A549 (cell line): ENCODE measurements around the gene KRT77. TPM values are rescaled to one million over a fixed set of nuclear protein-coding genes. Genes with fewer than 3 reads are reported as not detected.

Source experiments
- ATAC-seq, 2 experiments: fragments of 200-7000 bp in 1 of 2; fragments of >200 bp in 1 of 2; cut with Nextera tagmentation in 1 of 2; cut with Tn5 transposase in 1 of 2; 3 replicates each; pipeline versions ENCODE4 v1.8.0 to v1.9.1; 2018 to 2020; ENCODE audit warnings: mild to moderate bottlenecking in 1 of 2, moderate library complexity in 1 of 2
- CTCF ChIA-PET: fragments of 300-600 bp; sonication (Branson Sonifier 250); formaldehyde crosslinking; extraction: SDS; loops from one replicate; lab custom pipeline; 2021; ENCODE audit warnings: antibody characterized with exemption, inconsistent platforms; lab: Yijun Ruan, JAX
- POLR2A ChIA-PET: fragments of 350-600 bp; formaldehyde crosslinking; extraction: SDS; loops from one replicate; lab custom pipeline; 2021; ENCODE audit warnings: antibody characterized with exemption, inconsistent platforms; lab: Yijun Ruan, JAX
- DNase-seq, 2 experiments: peaks; one replicate each; pipeline versions ENCODE4 v3.0.0 to v3.0.0-alpha.2; 2011 to 2016; ENCODE audit warnings: low read depth in 1 of 2, low spot score in 1 of 2
- FAIRE-seq: peaks from 2 replicates; lab custom pipeline; 2011; peaks lifted over from hg19 to GRCh38; lab: Jason Lieb, UNC
- H3K27ac ChIP-seq, 2 experiments: fragments of >200 bp; sonication (Bioruptor Twin); formaldehyde crosslinking; 3 replicates each; pipeline ENCODE4 v1.5.1; 2016 to 2017
- H3K4me1 ChIP-seq: fragments of >200 bp; sonication (Bioruptor Twin); formaldehyde crosslinking; 3 replicates; pipeline ENCODE4 v1.6.1; 2016
- H3K4me2 ChIP-seq: fragments of >200 bp; sonication (Bioruptor Twin); formaldehyde crosslinking; 3 replicates; pipeline ENCODE4 v1.6.1; 2016
- H3K4me3 ChIP-seq: fragments of >200 bp; sonication (Bioruptor Twin); formaldehyde crosslinking; 3 replicates; pipeline ENCODE4 v1.5.1; 2016
- H3K9me3 ChIP-seq: fragments of >200 bp; sonication (Bioruptor Twin); formaldehyde crosslinking; 3 replicates; pipeline ENCODE4 v1.6.1; 2016
- CBX2 ChIP-seq: fragments of 200-600 bp; sonication (generic); IDR thresholded peaks from 2 replicates; pipeline ENCODE4 v1.6.1; 2016; ENCODE audit warnings: low read depth, mild to moderate bottlenecking, borderline replicate concordance
- CEBPB ChIP-seq, 2 experiments: fragments of >200 bp in 1 of 2; sonication (Bioruptor Twin) in 1 of 2; formaldehyde crosslinking in 1 of 2; IDR thresholded peaks; 2 replicates each; pipeline ENCODE4 v1.6.1; 2012 to 2016
- CHD2 ChIP-seq: fragments of 150-350 bp; IDR thresholded peaks from 2 replicates; pipeline ENCODE4 v1.6.1; 2014; ENCODE audit warnings: low read length; ENCODE audit not compliant: partially characterized antibody
- EHF ChIP-seq: fragments of 250-450 bp; sonication (Bioruptor Pico); IDR thresholded peaks from 2 replicates; pipeline ENCODE4 v1.5.0; 2020; ENCODE audit warnings: mild to moderate bottlenecking
- ELK1 ChIP-seq: fragments of 150-350 bp; IDR thresholded peaks from 2 replicates; pipeline ENCODE4 v1.6.1; 2014; ENCODE audit warnings: low read depth, mild to moderate bottlenecking, low read length
- ESRRA ChIP-seq: fragments of 150-350 bp; IDR thresholded peaks from 2 replicates; pipeline ENCODE4 v1.6.1; 2014; ENCODE audit warnings: mild to moderate bottlenecking, low read length, borderline replicate concordance
- FOSB ChIP-seq: fragments of 250-450 bp; sonication (Bioruptor Pico); IDR thresholded peaks from 2 replicates; pipeline ENCODE4 v1.5.0; 2020; ENCODE audit warnings: mild to moderate bottlenecking, moderate library complexity
- FOSL2 ChIP-seq, 2 experiments: fragments of 450-650 bp in 1 of 2; fragments of >200 bp in 1 of 2; sonication (Bioruptor Twin) in 1 of 2; formaldehyde crosslinking; IDR thresholded peaks; 2 replicates each; pipeline versions ENCODE4 v1.5.0 to v1.6.1; 2016 to 2020; ENCODE audit warnings: mild to moderate bottlenecking in 1 of 2, moderate library complexity in 1 of 2
- GATA3 ChIP-seq: IDR thresholded peaks from 2 replicates; pipeline ENCODE4 v1.6.1; 2012; ENCODE audit warnings: borderline replicate concordance
- JUN ChIP-seq, 2 experiments: fragments of >200 bp; sonication (Bioruptor Twin); formaldehyde crosslinking; IDR thresholded peaks; 2 replicates in 1 of 2; 3 replicates in 1 of 2; pipeline ENCODE4 v1.6.1; 2016 to 2017
- JUNB ChIP-seq: fragments of >200 bp; sonication (Bioruptor Twin); formaldehyde crosslinking; IDR thresholded peaks from 2 replicates; pipeline ENCODE4 v1.6.1; 2016
- KDM1A ChIP-seq: fragments of 200-600 bp; sonication (generic); IDR thresholded peaks from 2 replicates; pipeline ENCODE4 v1.6.1; 2016; ENCODE audit warnings: low read depth, mild to moderate bottlenecking
- KDM5A ChIP-seq: fragments of 200-600 bp; sonication (generic); IDR thresholded peaks from 2 replicates; pipeline ENCODE4 v1.6.1; 2016; ENCODE audit warnings: antibody characterized with exemption, mild to moderate bottlenecking
- MAFK ChIP-seq: fragments of 450-650 bp; IDR thresholded peaks from 2 replicates; pipeline ENCODE4 v1.6.1; 2014; ENCODE audit not compliant: partially characterized antibody
- MAX ChIP-seq: IDR thresholded peaks from 2 replicates; pipeline ENCODE4 v1.6.1; 2012
- MAZ ChIP-seq: fragments of 150-350 bp; IDR thresholded peaks from 2 replicates; pipeline ENCODE4 v1.6.1; 2014; ENCODE audit warnings: antibody characterized with exemption, low read depth, low read length, borderline replicate concordance
- NFE2L2 ChIP-seq: fragments of 150-350 bp; conservative IDR thresholded peaks from 2 replicates; pipeline ENCODE4 v1.6.1; 2014; ENCODE audit warnings: low read length
- NPAS2 ChIP-seq: fragments of 250-450 bp; sonication (Bioruptor Pico); IDR thresholded peaks from 2 replicates; pipeline ENCODE4 v1.8.0; 2022; ENCODE audit warnings: mild to moderate bottlenecking, moderate library complexity, borderline replicate concordance
- NR3C1 ChIP-seq: fragments of >200 bp; sonication (Bioruptor Twin); formaldehyde crosslinking; IDR thresholded peaks from 3 replicates; pipeline ENCODE4 v1.6.1; 2017
- PBX3 ChIP-seq: IDR thresholded peaks from 2 replicates; pipeline ENCODE4 v1.6.1; 2012
- POLR2AphosphoS2 ChIP-seq: conservative IDR thresholded peaks from 2 replicates; pipeline ENCODE4 v1.6.1; 2012; ENCODE audit warnings: low read length, improper control_type of control experiment, inconsistent platforms
- RAD21 ChIP-seq, 2 experiments: fragments of >200 bp in 1 of 2; sonication (Bioruptor Twin) in 1 of 2; formaldehyde crosslinking in 1 of 2; IDR thresholded peaks in 1 of 2; conservative IDR thresholded peaks in 1 of 2; 2 replicates in 1 of 2; 3 replicates in 1 of 2; pipeline ENCODE4 v1.6.1; 2012 to 2018; ENCODE audit warnings: inconsistent platforms in 1 of 2
- RCOR1 ChIP-seq: fragments of 150-350 bp; IDR thresholded peaks from 2 replicates; pipeline ENCODE4 v1.6.1; 2014; ENCODE audit warnings: antibody characterized with exemption, low read length, low read depth
- SMC3 ChIP-seq: fragments of >200 bp; sonication (Bioruptor Twin); formaldehyde crosslinking; IDR thresholded peaks from 3 replicates; pipeline ENCODE4 v1.6.1; 2018; ENCODE audit warnings: inconsistent platforms
- USF2 ChIP-seq: fragments of 450-650 bp; IDR thresholded peaks from 2 replicates; pipeline ENCODE4 v1.6.1; 2014; ENCODE audit warnings: antibody characterized with exemption
- ZC3H11A ChIP-seq: fragments of 450-650 bp; IDR thresholded peaks from 2 replicates; pipeline ENCODE4 v1.6.1; 2014; ENCODE audit warnings: antibody characterized with exemption, mild to moderate bottlenecking
- ZFP36 ChIP-seq: fragments of 450-650 bp; IDR thresholded peaks from 2 replicates; pipeline ENCODE4 v1.6.1; 2014; ENCODE audit warnings: borderline replicate concordance; ENCODE audit not compliant: partially characterized antibody
- WGBS: methylation state at CpG from one replicate; pipeline ENCODE4 v1.1.6; 2017; ENCODE audit errors: missing lambda C conversion rate; 5-methylcytosine and 5-hydroxymethylcytosine counted together
- polyA plus RNA-seq, 4 experiments: library from polyadenylated mRNA; depleted of rRNA in 3 of 4; stranded (reverse); fragments of >200 nt; fragmentation: RNase III in 1 of 4; extraction: RNeasy Plus Mini Kit Qiagen cat#74134 plus additional on column Dnase treatment in 1 of 4; gene quantifications; 2 replicates in 3 of 4; 3 replicates in 1 of 4; pipeline ENCODE4 v1.2.3, GENCODE V29; 2011 to 2017

The KRT77 gene
- polyA plus RNA-seq, 2 of the 4 experiments (the other 2 are of a cell fraction): 0.03 TPM; not detected in 1

- H3K4me2 ChIP-seq: no peak overlapping the region
- FAIRE-seq (no peak), ATAC-seq (no peak), DNase-seq (no peak)
- TF ChIP-seq RCOR1 (no peak), CBX2 (no peak), MAFK (no peak), ELK1 (no peak), PBX3 (no peak), JUNB (no peak), ZC3H11A (no peak), NPAS2 (CRISPR knock-in tag) (no peak), JUN (IDR thresholded peaks at IDR 0.05) (no peak)
- ChIA-PET CTCF (interaction anchor here (0.6 to 1.4 kb wide), 4 partner anchors 10 to 516 kb away, joined by 3 to 4 read pairs (median 4); no protein-coding TSS in a partner anchor), POLR2A (no interaction called here)
- no peaks in the 10 kb centered on the region for H3K9me3 ChIP-seq
- WGBS: 60% methylated on average over 10 of the region's 10 CpGs
- no peaks in the 10 kb centered on the region for H3K4me1 ChIP-seq
- H3K4me3 ChIP-seq: no peak overlapping the region
- H3K27ac ChIP-seq: no peak overlapping the region
Measured at GRCh38 chr12:52643233-52644077, 59.9 kb downstream of the KRT77 start.

GRCh38 chr12:52641468-52641867, 61.9 kb downstream of the KRT77 start:
- no peak for ATAC-seq
- Histone ChIP-seq H3K4me2 (no peak overlapping the region), H3K4me3 (no peak overlapping the region), H3K4me1 (no peaks in the 10 kb centered on the region), H3K27ac (no peak overlapping the region)
- 87% methylated on average over 4 of the region's 4 CpGs for WGBS
- ChIA-PET POLR2A (no interaction called here), CTCF (interaction anchor here (1.1 kb wide), 1 partner anchor 59 kb away, joined by 3 read pairs; no protein-coding TSS in a partner anchor)
- FAIRE-seq: no peak
- no peak for DNase-seq
- TF ChIP-seq NR3C1 (no peak), RAD21 (conservative IDR thresholded peaks at IDR 0.05 in 1 of 2, IDR thresholded peaks at IDR 0.05 in 1 of 2) (no peak), NFE2L2 (no peak), CHD2 (no peak), MAX (no peak), CEBPB (IDR thresholded peaks at IDR 0.05) (no peak), ZFP36 (no peak), ESRRA (no peak), FOSL2 (IDR thresholded peaks at IDR 0.05) (no peak), FOSL2 (CRISPR knock-in tag; IDR thresholded peaks at IDR 0.05) (no peak), JUN (IDR thresholded peaks at IDR 0.05) (no peak), RCOR1 (no peak), KDM1A (no peak), USF2 (no peak), SMC3 (no peak), GATA3 (no peak), KDM5A (no peak), POLR2AphosphoS2 (no peak), FOSB (CRISPR knock-in tag) (no peak), EHF (CRISPR knock-in tag) (no peak), MAZ (no peak)
- TF ChIP-seq, all 56 proteins: peak for 0
- H3K9me3 ChIP-seq: no peaks in the 10 kb centered on the region

Other genes starting within 250 kb of the KRT77 start
- gene KRT6C, start 229.7 kb downstream of the KRT77 start, polyA plus RNA-seq (2011; rRNA removed): not detected in 2 replicates
- not detected in 3 replicates for gene KRT6C, start 229.7 kb downstream of the KRT77 start, polyA plus RNA-seq (2017; fragmentation: RNase III; extraction: RNeasy Plus Mini Kit Qiagen cat#74134 plus additional on column Dnase treatment)
- 0.04 and 0.09 TPM in 2 replicates for gene KRT6A, start 210.3 kb downstream of the KRT77 start, polyA plus RNA-seq (2011; rRNA removed)
- 0.07 to 0.14 TPM (median 0.11 TPM) in 3 replicates for gene KRT6A, start 210.3 kb downstream of the KRT77 start, polyA plus RNA-seq (2017; fragmentation: RNase III; extraction: RNeasy Plus Mini Kit Qiagen cat#74134 plus additional on column Dnase treatment)
- gene KRT5, start 183.1 kb downstream of the KRT77 start, polyA plus RNA-seq (2011; rRNA removed): 0.06 TPM in 1 of 2 replicates, not detected in the other
- gene KRT5, start 183.1 kb downstream of the KRT77 start, polyA plus RNA-seq (2017; fragmentation: RNase III; extraction: RNeasy Plus Mini Kit Qiagen cat#74134 plus additional on column Dnase treatment): 0.08 to 0.25 TPM in 2 of 3 replicates, not detected in the other
- gene KRT71, start 150.4 kb downstream of the KRT77 start, polyA plus RNA-seq (2011; rRNA removed): not detected in 2 replicates
- gene KRT71, start 150.4 kb downstream of the KRT77 start, polyA plus RNA-seq (2017; fragmentation: RNase III; extraction: RNeasy Plus Mini Kit Qiagen cat#74134 plus additional on column Dnase treatment): not detected in 3 replicates
- gene KRT74, start 129.7 kb downstream of the KRT77 start, polyA plus RNA-seq (2011; rRNA removed): not detected in 2 replicates
- not detected in 3 replicates for gene KRT74, start 129.7 kb downstream of the KRT77 start, polyA plus RNA-seq (2017; fragmentation: RNase III; extraction: RNeasy Plus Mini Kit Qiagen cat#74134 plus additional on column Dnase treatment)
- not detected in 2 replicates for gene KRT72, start 102.1 kb downstream of the KRT77 start, polyA plus RNA-seq (2011; rRNA removed)
- gene KRT72, start 102.1 kb downstream of the KRT77 start, polyA plus RNA-seq (2017; fragmentation: RNase III; extraction: RNeasy Plus Mini Kit Qiagen cat#74134 plus additional on column Dnase treatment): not detected in 3 replicates
- not detected in 2 replicates for gene KRT73, start 85.0 kb downstream of the KRT77 start, polyA plus RNA-seq (2011; rRNA removed)
- not detected in 3 replicates for gene KRT73, start 85.0 kb downstream of the KRT77 start, polyA plus RNA-seq (2017; fragmentation: RNase III; extraction: RNeasy Plus Mini Kit Qiagen cat#74134 plus additional on column Dnase treatment)
- gene KRT2, start 51.3 kb downstream of the KRT77 start, polyA plus RNA-seq (2011; rRNA removed): 0.09 TPM in 1 of 2 replicates, not detected in the other
- gene KRT2, start 51.3 kb downstream of the KRT77 start, polyA plus RNA-seq (2017; fragmentation: RNase III; extraction: RNeasy Plus Mini Kit Qiagen cat#74134 plus additional on column Dnase treatment): 0.08 TPM in 1 of 3 replicates, not detected in the others
- gene KRT1, start 23.1 kb downstream of the KRT77 start, polyA plus RNA-seq (2011; rRNA removed): not detected in 2 replicates
- gene KRT1, start 23.1 kb downstream of the KRT77 start, polyA plus RNA-seq (2017; fragmentation: RNase III; extraction: RNeasy Plus Mini Kit Qiagen cat#74134 plus additional on column Dnase treatment): not detected in 3 replicates
- gene KRT76, start 73.8 kb upstream of the KRT77 start, polyA plus RNA-seq (2011; rRNA removed): not detected in 2 replicates
- gene KRT76, start 73.8 kb upstream of the KRT77 start, polyA plus RNA-seq (2017; fragmentation: RNase III; extraction: RNeasy Plus Mini Kit Qiagen cat#74134 plus additional on column Dnase treatment): not detected in 3 replicates
- gene KRT3, start 92.6 kb upstream of the KRT77 start, polyA plus RNA-seq (2011; rRNA removed): 0.04 and 0.07 TPM in 2 replicates
- 0.06 to 0.07 TPM in 2 of 3 replicates, not detected in the other for gene KRT3, start 92.6 kb upstream of the KRT77 start, polyA plus RNA-seq (2017; fragmentation: RNase III; extraction: RNeasy Plus Mini Kit Qiagen cat#74134 plus additional on column Dnase treatment)
- gene KRT4, start 110.6 kb upstream of the KRT77 start, polyA plus RNA-seq (2011; rRNA removed): 12.7 and 12.8 TPM in 2 replicates
- 2.1 to 3.2 TPM (median 2.8 TPM) in 3 replicates for gene KRT4, start 110.6 kb upstream of the KRT77 start, polyA plus RNA-seq (2017; fragmentation: RNase III; extraction: RNeasy Plus Mini Kit Qiagen cat#74134 plus additional on column Dnase treatment)
- 0.05 and 0.07 TPM in 2 replicates for gene KRT79, start 130.8 kb upstream of the KRT77 start, polyA plus RNA-seq (2011; rRNA removed)
- 0.08 TPM in 1 of 3 replicates, not detected in the others for gene KRT79, start 130.8 kb upstream of the KRT77 start, polyA plus RNA-seq (2017; fragmentation: RNase III; extraction: RNeasy Plus Mini Kit Qiagen cat#74134 plus additional on column Dnase treatment)
- 0.09 TPM in 1 of 2 replicates, not detected in the other for gene KRT78, start 145.5 kb upstream of the KRT77 start, polyA plus RNA-seq (2011; rRNA removed)
- 0.12 TPM in 2 of 3 replicates, not detected in the other for gene KRT78, start 145.5 kb upstream of the KRT77 start, polyA plus RNA-seq (2017; fragmentation: RNase III; extraction: RNeasy Plus Mini Kit Qiagen cat#74134 plus additional on column Dnase treatment)
- 1,385 and 2,250 TPM in 2 replicates for gene KRT8, start 201.6 kb upstream of the KRT77 start, polyA plus RNA-seq (2011; rRNA removed)
- 3,173 to 3,781 TPM (median 3,633 TPM) in 3 replicates for gene KRT8, start 201.6 kb upstream of the KRT77 start, polyA plus RNA-seq (2017; fragmentation: RNase III; extraction: RNeasy Plus Mini Kit Qiagen cat#74134 plus additional on column Dnase treatment)
- 2,476 and 2,635 TPM in 2 replicates for gene KRT18, start 245.6 kb upstream of the KRT77 start, polyA plus RNA-seq (2011; rRNA removed)
- gene KRT18, start 245.6 kb upstream of the KRT77 start, polyA plus RNA-seq (2017; fragmentation: RNase III; extraction: RNeasy Plus Mini Kit Qiagen cat#74134 plus additional on column Dnase treatment): 2,534 to 2,941 TPM (median 2,752 TPM) in 3 replicates